Activated naive CD4-positive, alpha-beta T cell (primary cell): ENCODE measurements around the gene FOXS1.

ENCODE experiments used
- DNase-seq, 4 experiments: peaks; one replicate each; lab custom pipeline; 2025; lab: John Stamatoyannopoulos, UW

Gene FOXS1

GRCh38 chr20:31861135-31861384 lies 15.7 kb upstream of the FOXS1 start:
- DNase-seq, result no peak

- DNase-seq, result no peak
Measured at GRCh38 chr20:31860390-31861134, 15.2 kb upstream of the FOXS1 start.

- DNase-seq, result no peak
Measured at GRCh38 chr20:31859998-31860380, 14.6 kb upstream of the FOXS1 start.

GRCh38 chr20:31859266-31859997 lies 14.0 kb upstream of the FOXS1 start:
- no peak for DNase-seq

- DNase-seq, result no peak
Measured at GRCh38 chr20:31858760-31859083, 13.3 kb upstream of the FOXS1 start.

- DNase-seq, result no peak
Measured at GRCh38 chr20:31857861-31858759, 12.7 kb upstream of the FOXS1 start.

GRCh38 chr20:31856516-31856915 lies 11.1 kb upstream of the FOXS1 start:
- no peak for DNase-seq

GRCh38 chr20:31853481-31853880 lies 8.1 kb upstream of the FOXS1 start:
- no peak for DNase-seq

- no peak for DNase-seq
Measured at GRCh38 chr20:31851240-31851955, 6.0 kb upstream of the FOXS1 start.

- DNase-seq, result no peak
Measured at GRCh38 chr20:31849306-31849930, 4.0 kb upstream of the FOXS1 start.

- DNase-seq, result no peak
Measured at GRCh38 chr20:31848088-31848999, 2.9 kb upstream of the FOXS1 start.

- DNase-seq, result no peak
Measured at GRCh38 chr20:31846793-31847138, 1.4 kb upstream of the FOXS1 start.

- DNase-seq, result no peak
Measured at GRCh38 chr20:31844737-31845299, 586 bp downstream of the FOXS1 start.

- no peak for DNase-seq
Measured at GRCh38 chr20:31843881-31844280, 1.5 kb downstream of the FOXS1 start.

- no peak for DNase-seq
Measured at GRCh38 chr20:31843288-31843687, 2.1 kb downstream of the FOXS1 start.

GRCh38 chr20:31842471-31843157 lies 2.8 kb downstream of the FOXS1 start:
- no peak for DNase-seq

GRCh38 chr20:31841928-31842327 lies 3.5 kb downstream of the FOXS1 start:
- DNase-seq, result no peak

- no peak for DNase-seq
Measured at GRCh38 chr20:31840906-31841816, 4.2 kb downstream of the FOXS1 start.
